ENCODE data around the gene NMT1.

- TF ChIP-seq POLR2AphosphoS5 (IDR thresholded peaks at IDR 0.05; ENCODE audit: low read depth, low read length) (no peak), FOXP2 (optimal IDR thresholded peaks at IDR 0.05; ENCODE audit: borderline replicate concordance, extremely low read depth, extremely low read length, insufficient read depth) (no peak), TAF1 (IDR thresholded peaks at IDR 0.05; ENCODE audit: borderline replicate concordance, insufficient read depth, low read length) (no peak)
Observed at GRCh38 chr17:45022288-45022648, 38.8 kb upstream of the NMT1 start.
